HUES64 (cell line): Measurements from ENCODE around the gene NCAPG2.
"Not testable (repeated sequence)": the region's sequence is repeated elsewhere in the genome, so short reads cannot be mapped to it uniquely, and the experiment has no call there.

ENCODE experiments used
- H3K27ac ChIP-seq: 2 replicates; pipeline ENCODE4 v1.7.0; 2013; ENCODE audit warnings: low read depth, low read length, inconsistent platforms
- H3K27me3 ChIP-seq: 2 replicates; pipeline ENCODE4 v1.6.1; 2013; ENCODE audit warnings: mild to moderate bottlenecking, low read length; ENCODE audit not compliant: insufficient read depth
- H3K36me3 ChIP-seq: 2 replicates; pipeline ENCODE4 v1.6.1; 2013; ENCODE audit warnings: mild to moderate bottlenecking, low read length; ENCODE audit not compliant: insufficient read depth
- H3K4me1 ChIP-seq: 2 replicates; pipeline ENCODE4 v1.6.1; 2013; ENCODE audit warnings: mild to moderate bottlenecking, low read length, moderate library complexity; ENCODE audit not compliant: insufficient read depth
- H3K4me3 ChIP-seq: 2 replicates; pipeline ENCODE4 v1.5.1; 2013; ENCODE audit warnings: mild to moderate bottlenecking, low read length, moderate library complexity
- H3K9ac ChIP-seq: 2 replicates; pipeline ENCODE4 v1.6.1; 2013; ENCODE audit warnings: mild to moderate bottlenecking, low read depth, low read length
- H3K9me3 ChIP-seq: 2 replicates; pipeline ENCODE4 v1.6.1; 2013; ENCODE audit warnings: low read depth, low read length; ENCODE audit not compliant: insufficient read depth
- WGBS: fragments of 150-250, 120-280 bp; methylation state at CpG from one replicate; pipeline ENCODE4 v1.1.7; 2013; ENCODE audit warnings: missing lambda C conversion rate; 5-methylcytosine and 5-hydroxymethylcytosine counted together

NCAPG2 gene

GRCh38 chr7:158687406-158687805, 17.2 kb downstream of the NCAPG2 start:
- Histone ChIP-seq H3K9ac (no peak overlapping the region), H3K27ac (no peak overlapping the region), H3K36me3 (peaks cover 100% of the 10 kb centered on the region), H3K27me3 (no peaks in the 10 kb centered on the region), H3K4me3 (no peak overlapping the region), H3K9me3 (no peaks in the 10 kb centered on the region), H3K4me1 (no peaks in the 10 kb centered on the region)
- WGBS = 95% methylated on average over 7 of the region's 7 CpGs

GRCh38 chr7:158685693-158686092, 18.9 kb downstream of the NCAPG2 start:
- peaks cover 100% of the 10 kb centered on the region for H3K36me3 ChIP-seq
- H3K27ac ChIP-seq = no peak overlapping the region
- no peaks in the 10 kb centered on the region for H3K4me1 ChIP-seq
- WGBS = 98% methylated on average over 4 of the region's 4 CpGs
- no peak overlapping the region for H3K9ac ChIP-seq
- H3K27me3 ChIP-seq = no peaks in the 10 kb centered on the region
- H3K9me3 ChIP-seq = no peaks in the 10 kb centered on the region
- no peak overlapping the region for H3K4me3 ChIP-seq

GRCh38 chr7:158684329-158684728, 20.3 kb downstream of the NCAPG2 start:
- Histone ChIP-seq H3K27ac (no peak overlapping the region), H3K36me3 (peaks cover 100% of the 10 kb centered on the region), H3K4me3 (no peak overlapping the region), H3K4me1 (no peaks in the 10 kb centered on the region), H3K27me3 (no peaks in the 10 kb centered on the region), H3K9ac (no peak overlapping the region), H3K9me3 (no peaks in the 10 kb centered on the region)
- 95% methylated on average over 1 of the region's 1 CpG for WGBS

- H3K4me3 ChIP-seq = no peak overlapping the region
- peaks cover 100% of the 10 kb centered on the region for H3K36me3 ChIP-seq
- 100% methylated on average over 2 of the region's 2 CpGs for WGBS
- H3K4me1 ChIP-seq = no peaks in the 10 kb centered on the region
- no peaks in the 10 kb centered on the region for H3K9me3 ChIP-seq
- no peak overlapping the region for H3K9ac ChIP-seq
- H3K27ac ChIP-seq = no peak overlapping the region
- no peaks in the 10 kb centered on the region for H3K27me3 ChIP-seq
Measured at GRCh38 chr7:158683541-158683940, 21.1 kb downstream of the NCAPG2 start.

GRCh38 chr7:158682456-158682855, 22.1 kb downstream of the NCAPG2 start:
- H3K4me1 ChIP-seq = no peaks in the 10 kb centered on the region
- H3K36me3 ChIP-seq = peaks cover 100% of the 10 kb centered on the region
- no peak overlapping the region for H3K27ac ChIP-seq
- H3K4me3 ChIP-seq = no peak overlapping the region
- H3K9ac ChIP-seq = no peak overlapping the region
- H3K9me3 ChIP-seq = no peaks in the 10 kb centered on the region
- no peaks in the 10 kb centered on the region for H3K27me3 ChIP-seq

GRCh38 chr7:158680754-158681153, 23.9 kb downstream of the NCAPG2 start:
- H3K36me3 ChIP-seq = peaks cover 100% of the 10 kb centered on the region

GRCh38 chr7:158676906-158677305, 27.7 kb downstream of the NCAPG2 start:
- H3K4me1 ChIP-seq = no peaks in the 10 kb centered on the region
- no peak overlapping the region for H3K27ac ChIP-seq
- H3K4me3 ChIP-seq = no peak overlapping the region
- WGBS = 93% methylated on average over 3 of the region's 3 CpGs
- H3K9ac ChIP-seq = no peak overlapping the region
- no peaks in the 10 kb centered on the region for H3K9me3 ChIP-seq
- H3K36me3 ChIP-seq = peaks cover 96% of the 10 kb centered on the region
- no peaks in the 10 kb centered on the region for H3K27me3 ChIP-seq

More at GRCh38 chr7:158680754-158681153, 23.9 kb downstream of the NCAPG2 start:
- WGBS = 60% methylated on average over 2 of the region's 3 CpGs
- H3K4me1 ChIP-seq = no peaks in the 10 kb centered on the region
- no peak overlapping the region for H3K9ac ChIP-seq
- no peak overlapping the region for H3K27ac ChIP-seq
- H3K27me3 ChIP-seq = no peaks in the 10 kb centered on the region
- no peak overlapping the region for H3K4me3 ChIP-seq
- H3K9me3 ChIP-seq = no peaks in the 10 kb centered on the region

GRCh38 chr7:158676171-158676840, 28.3 kb downstream of the NCAPG2 start:
- no peaks in the 10 kb centered on the region for H3K9me3 ChIP-seq
- 97% methylated on average over 6 of the region's 7 CpGs for WGBS
- no peak overlapping the region for H3K27ac ChIP-seq
- no peak overlapping the region for H3K4me3 ChIP-seq
- H3K36me3 ChIP-seq = peaks cover 96% of the 10 kb centered on the region
- H3K9ac ChIP-seq = no peak overlapping the region
- no peaks in the 10 kb centered on the region for H3K27me3 ChIP-seq
- H3K4me1 ChIP-seq = no peaks in the 10 kb centered on the region

- Histone ChIP-seq H3K27me3 (no peaks in the 10 kb centered on the region), H3K36me3 (peaks cover 88% of the 10 kb centered on the region), H3K4me3 (no peak overlapping the region), H3K9me3 (no peaks in the 10 kb centered on the region), H3K27ac (no peak overlapping the region), H3K9ac (no peak overlapping the region), H3K4me1 (no peaks in the 10 kb centered on the region)
- 71% methylated on average over 4 of the region's 4 CpGs for WGBS
Measured at GRCh38 chr7:158672975-158673374, 31.6 kb downstream of the NCAPG2 start.

- H3K9ac ChIP-seq, H3K4me3 ChIP-seq, H3K27me3 ChIP-seq, H3K9me3 ChIP-seq, H3K4me1 ChIP-seq, H3K27ac ChIP-seq: not testable (repeated sequence)
- H3K36me3 ChIP-seq = peaks cover 77% of the 10 kb centered on the region
- WGBS = 95% methylated on average over 7 of the region's 8 CpGs
Measured at GRCh38 chr7:158668086-158668485, 36.5 kb downstream of the NCAPG2 start.

GRCh38 chr7:158666966-158667678, 37.5 kb downstream of the NCAPG2 start:
- not testable (repeated sequence) for H3K4me1 ChIP-seq, H3K27ac ChIP-seq, H3K4me3 ChIP-seq, H3K9ac ChIP-seq, H3K27me3 ChIP-seq, H3K9me3 ChIP-seq
- H3K36me3 ChIP-seq = peaks cover 80% of the 10 kb centered on the region
- 92% methylated on average over 14 of the region's 24 CpGs for WGBS
